A172 (cell line): ENCODE results near the gene PPCDC. TPM values are rescaled to one million over a fixed set of nuclear protein-coding genes. Genes with fewer than 3 reads are reported as not detected.
A peak's percentile ranks its signal among the peaks of the same experiment; 100 is the strongest.

ENCODE experiments used
- DNase-seq: peaks from one replicate; pipeline ENCODE4 v3.0.0-alpha.2; 2015; ENCODE audit warnings: low spot score
- total RNA-seq: library from RNA; depleted of rRNA; stranded (reverse); fragments of >200 nt; shearing (Covaris generic); gene quantifications from 2 replicates; pipeline ENCODE4 v1.2.3, GENCODE V29; 2014

The PPCDC gene
- total RNA-seq, 1 experiment from 2014 or later, result 16.1 TPM

GRCh38 chr15:75043509-75044257, 20.3 kb downstream of the PPCDC start:
- DNase-seq, result peak; percentile 98

GRCh38 chr15:75044258-75044878, 21.0 kb downstream of the PPCDC start:
- no peak for DNase-seq

GRCh38 chr15:75045332-75046015, 22.1 kb downstream of the PPCDC start:
- no peak for DNase-seq

- no peak for DNase-seq
Observed at GRCh38 chr15:75048394-75048793, 25.0 kb downstream of the PPCDC start.

- no peak for DNase-seq
Observed at GRCh38 chr15:75049392-75049791, 26.0 kb downstream of the PPCDC start.

- DNase-seq, result no peak
Observed at GRCh38 chr15:75050283-75050682, 26.9 kb downstream of the PPCDC start.

- DNase-seq, result no peak
Observed at GRCh38 chr15:75051191-75051608, 27.8 kb downstream of the PPCDC start.

GRCh38 chr15:75051711-75052110, 28.3 kb downstream of the PPCDC start:
- DNase-seq, result no peak

GRCh38 chr15:75052972-75053747, 29.8 kb downstream of the PPCDC start:
- no peak for DNase-seq

GRCh38 chr15:75053748-75054125, 30.3 kb downstream of the PPCDC start:
- no peak for DNase-seq

- no peak for DNase-seq
Observed at GRCh38 chr15:75054172-75054897, 30.9 kb downstream of the PPCDC start.

- no peak for DNase-seq
Observed at GRCh38 chr15:75056036-75056435, 32.6 kb downstream of the PPCDC start.

- no peak for DNase-seq
Observed at GRCh38 chr15:75058127-75058905, 34.9 kb downstream of the PPCDC start.

- DNase-seq, result no peak
Observed at GRCh38 chr15:75059607-75060006, 36.2 kb downstream of the PPCDC start.

- DNase-seq, result no peak
Observed at GRCh38 chr15:75061272-75061671, 37.9 kb downstream of the PPCDC start.

- DNase-seq, result no peak
Observed at GRCh38 chr15:75062706-75063105, 39.3 kb downstream of the PPCDC start.

- DNase-seq, result peak; percentile 83
Observed at GRCh38 chr15:75063338-75063737, 39.9 kb downstream of the PPCDC start.

GRCh38 chr15:75063889-75064288, 40.5 kb downstream of the PPCDC start:
- DNase-seq, result no peak

GRCh38 chr15:75064846-75065245, 41.5 kb downstream of the PPCDC start:
- no peak for DNase-seq

GRCh38 chr15:75065467-75065850, 42.1 kb downstream of the PPCDC start:
- no peak for DNase-seq
